ENCODE results near the gene BRAT1.

Gene BRAT1

GRCh38 chr7:2504128-2504888 is 51.0 kb downstream of the BRAT1 start:
- Histone ChIP-seq H3K9me3 (replicated peaks; ENCODE audit: insufficient read depth, low read length) (no peaks in the 10 kb centered on the region), H4K20me1 (ENCODE audit: insufficient read depth, low read length) (no peaks in the 10 kb centered on the region), H3K4me2 (ENCODE audit: low read depth, low read length) (no peak overlapping the region), H3K27me3 (replicated peaks; ENCODE audit: insufficient read depth, low read length) (peaks cover 85% of the 10 kb centered on the region), H3K4me1 (ENCODE audit: low read length) (0 out of 2 replicates have a peak, but pooled peaks cover 10% of the 10 kb centered on the region), H3K36me3 (replicated peaks; ENCODE audit: insufficient read depth, low read length) (no peaks in the 10 kb centered on the region), H3K4me3 (ENCODE audit: low read length) (no peak overlapping the region), H3K27ac (ENCODE audit: low read length) (no peak overlapping the region), H3K79me2 (ENCODE audit: low read length) (no peaks in the 10 kb centered on the region), H3F3A (ENCODE audit: insufficient read depth, low read length) (peaks cover 5% of the 10 kb centered on the region; the same call in 1 of the 2 replicates), H3K9me2 (replicated peaks; ENCODE audit: insufficient read depth, low read length) (no peaks in the 10 kb centered on the region), H2AFZ (ENCODE audit: low read length) (no peak overlapping the region), H3K9ac (ENCODE audit: low read length) (no peak overlapping the region)
- no peak for TF ChIP-seq EZH2phosphoT487 (IDR thresholded peaks at IDR 0.05; ENCODE audit: low read length)
- no peak for TF ChIP-seq CTCF (IDR thresholded peaks at IDR 0.05; ENCODE audit: low read length)
- TF ChIP-seq EZH2 (optimal IDR thresholded peaks at IDR 0.05; ENCODE audit: low read depth, low read length): no peak
- no peak for DNase-seq

GRCh38 chr7:2503056-2503941 is 52.0 kb downstream of the BRAT1 start:
- Histone ChIP-seq H3K4me1 (ENCODE audit: low read length) (no peaks in the 10 kb centered on the region), H3K9ac (ENCODE audit: low read length) (no peak overlapping the region), H3K4me3 (ENCODE audit: low read length) (no peak overlapping the region), H3K27me3 (replicated peaks; ENCODE audit: insufficient read depth, low read length) (peaks cover 95% of the 10 kb centered on the region), H3F3A (ENCODE audit: insufficient read depth, low read length) (no peaks in the 10 kb centered on the region), H3K9me3 (replicated peaks; ENCODE audit: insufficient read depth, low read length) (no peaks in the 10 kb centered on the region), H2AFZ (ENCODE audit: low read length) (no peak overlapping the region), H3K9me2 (replicated peaks; ENCODE audit: insufficient read depth, low read length) (no peaks in the 10 kb centered on the region), H4K20me1 (ENCODE audit: insufficient read depth, low read length) (no peaks in the 10 kb centered on the region), H3K27ac (ENCODE audit: low read length) (no peak overlapping the region), H3K4me2 (ENCODE audit: low read depth, low read length) (no peak overlapping the region), H3K79me2 (ENCODE audit: low read length) (no peaks in the 10 kb centered on the region), H3K36me3 (replicated peaks; ENCODE audit: insufficient read depth, low read length) (no peaks in the 10 kb centered on the region)
- no peak for DNase-seq
- TF ChIP-seq EZH2phosphoT487 (IDR thresholded peaks at IDR 0.05; ENCODE audit: low read length) (no peak), CTCF (IDR thresholded peaks at IDR 0.05; ENCODE audit: low read length) (no peak), EZH2 (optimal IDR thresholded peaks at IDR 0.05; ENCODE audit: low read depth, low read length) (no peak)

GRCh38 chr7:2502647-2502966 is 52.7 kb downstream of the BRAT1 start:
- Histone ChIP-seq H3K9me3 (replicated peaks; ENCODE audit: insufficient read depth, low read length) (no peaks in the 10 kb centered on the region), H3K4me3 (ENCODE audit: low read length) (no peak overlapping the region), H3K27me3 (replicated peaks; ENCODE audit: insufficient read depth, low read length) (peaks cover 96% of the 10 kb centered on the region), H3K36me3 (replicated peaks; ENCODE audit: insufficient read depth, low read length) (no peaks in the 10 kb centered on the region), H3K4me2 (ENCODE audit: low read depth, low read length) (no peak overlapping the region), H3K27ac (ENCODE audit: low read length) (no peak overlapping the region), H3K9me2 (replicated peaks; ENCODE audit: insufficient read depth, low read length) (no peaks in the 10 kb centered on the region), H3K9ac (ENCODE audit: low read length) (no peak overlapping the region), H3K79me2 (ENCODE audit: low read length) (no peaks in the 10 kb centered on the region), H4K20me1 (ENCODE audit: insufficient read depth, low read length) (no peaks in the 10 kb centered on the region), H2AFZ (ENCODE audit: low read length) (no peak overlapping the region), H3K4me1 (ENCODE audit: low read length) (no peaks in the 10 kb centered on the region), H3F3A (ENCODE audit: insufficient read depth, low read length) (no peaks in the 10 kb centered on the region)
- DNase-seq: no peak
- TF ChIP-seq EZH2 (optimal IDR thresholded peaks at IDR 0.05; ENCODE audit: low read depth, low read length) (no peak), CTCF (IDR thresholded peaks at IDR 0.05; ENCODE audit: low read length) (no peak), EZH2phosphoT487 (IDR thresholded peaks at IDR 0.05; ENCODE audit: low read length) (no peak)
